ENCODE results near the gene SLC16A8.

GRCh38 chr22:38098410-38099249 lies 14.6 kb upstream of the SLC16A8 start:
- TF ChIP-seq CTCF (IDR thresholded peaks at IDR 0.05) (no peak), EZH2 (IDR thresholded peaks at IDR 0.05; ENCODE audit: borderline replicate concordance, insufficient read depth, low read depth, low read length, poor library complexity, severe bottlenecking) (no peak)
